ENCODE measurements around the gene PER1. TPM values are rescaled to one million over a fixed set of nuclear protein-coding genes. Genes with fewer than 3 reads are reported as not detected.
A peak's percentile ranks its signal among the peaks of the same experiment; 100 is the strongest.

Gene PER1
- total and polyA plus RNA-seq, 2 of the 8 experiments (the other 6 are each of a cell fraction or from before 2014, with no cell fraction given) = 9.6 to 38.0 TPM

DNA sequence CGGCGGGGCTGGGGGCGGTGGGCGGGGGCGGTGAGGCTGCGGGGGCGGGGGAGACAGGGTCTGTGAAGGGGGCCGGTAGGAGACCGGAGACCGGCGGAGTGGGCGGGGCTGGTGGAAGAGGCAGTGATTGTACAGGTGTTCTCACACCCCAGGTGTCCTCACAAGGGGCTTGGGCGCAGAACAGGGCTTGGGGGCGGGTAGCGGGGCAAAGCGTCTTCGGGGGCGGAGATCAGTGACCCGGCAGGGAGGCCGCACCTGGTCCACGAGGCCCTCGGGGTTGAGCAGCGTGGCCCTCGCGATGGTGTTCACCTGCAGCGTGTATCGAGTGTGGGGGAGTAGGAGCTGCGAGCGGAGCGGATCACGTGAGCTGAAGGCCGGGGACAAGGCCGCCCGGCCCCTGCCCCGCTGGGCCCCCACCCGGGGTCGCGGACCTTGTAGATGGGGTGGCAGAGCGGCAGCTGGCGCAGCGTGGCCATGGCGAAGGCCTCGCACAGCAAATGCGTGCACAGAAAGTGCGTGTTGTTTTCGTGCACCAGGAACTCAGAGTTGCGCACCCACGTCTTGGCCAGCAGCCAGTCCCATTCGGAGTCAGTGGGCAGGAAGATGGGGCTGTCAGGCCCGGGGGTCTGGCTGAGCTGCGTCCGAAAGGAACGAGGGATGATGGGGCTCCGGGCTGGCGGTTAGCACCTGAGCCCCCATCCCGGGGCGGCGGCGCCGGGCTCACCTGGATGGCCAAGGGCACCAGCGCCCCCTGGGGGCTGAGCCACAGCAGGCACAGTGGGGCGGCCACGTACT, 42.3 kb downstream of the PER1 start (continued):
- TF ChIP-seq POU5F1 (IDR thresholded peaks at IDR 0.05; ENCODE audit: low read depth, low read length) (no peak), NANOG (IDR thresholded peaks at IDR 0.05; ENCODE audit: insufficient read depth, low read depth, low read length, poor library complexity, severe bottlenecking) (no peak), NRF1 (IDR thresholded peaks at IDR 0.05; ENCODE audit: low read depth, low read length) (no peak), YY1 (IDR thresholded peaks at IDR 0.05; ENCODE audit: low read depth, low read length) (peak; percentile 67)
- TF ChIP-seq, protein P1, sequence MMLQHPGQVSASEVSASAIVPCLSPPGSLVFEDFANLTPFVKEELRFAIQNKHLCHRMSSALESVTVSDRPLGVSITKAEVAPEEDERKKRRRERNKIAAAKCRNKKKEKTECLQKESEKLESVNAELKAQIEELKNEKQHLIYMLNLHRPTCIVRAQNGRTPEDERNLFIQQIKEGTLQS (IDR thresholded peaks at IDR 0.05; ENCODE audit: insufficient read depth, low read depth, low read length) = no peak
- TF ChIP-seq, protein P2, sequence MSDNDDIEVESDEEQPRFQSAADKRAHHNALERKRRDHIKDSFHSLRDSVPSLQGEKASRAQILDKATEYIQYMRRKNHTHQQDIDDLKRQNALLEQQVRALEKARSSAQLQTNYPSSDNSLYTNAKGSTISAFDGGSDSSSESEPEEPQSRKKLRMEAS (IDR thresholded peaks at IDR 0.05) = peak; percentile 64; the same call in 1 of the 2 replicates
- TF ChIP-seq, protein P3, sequence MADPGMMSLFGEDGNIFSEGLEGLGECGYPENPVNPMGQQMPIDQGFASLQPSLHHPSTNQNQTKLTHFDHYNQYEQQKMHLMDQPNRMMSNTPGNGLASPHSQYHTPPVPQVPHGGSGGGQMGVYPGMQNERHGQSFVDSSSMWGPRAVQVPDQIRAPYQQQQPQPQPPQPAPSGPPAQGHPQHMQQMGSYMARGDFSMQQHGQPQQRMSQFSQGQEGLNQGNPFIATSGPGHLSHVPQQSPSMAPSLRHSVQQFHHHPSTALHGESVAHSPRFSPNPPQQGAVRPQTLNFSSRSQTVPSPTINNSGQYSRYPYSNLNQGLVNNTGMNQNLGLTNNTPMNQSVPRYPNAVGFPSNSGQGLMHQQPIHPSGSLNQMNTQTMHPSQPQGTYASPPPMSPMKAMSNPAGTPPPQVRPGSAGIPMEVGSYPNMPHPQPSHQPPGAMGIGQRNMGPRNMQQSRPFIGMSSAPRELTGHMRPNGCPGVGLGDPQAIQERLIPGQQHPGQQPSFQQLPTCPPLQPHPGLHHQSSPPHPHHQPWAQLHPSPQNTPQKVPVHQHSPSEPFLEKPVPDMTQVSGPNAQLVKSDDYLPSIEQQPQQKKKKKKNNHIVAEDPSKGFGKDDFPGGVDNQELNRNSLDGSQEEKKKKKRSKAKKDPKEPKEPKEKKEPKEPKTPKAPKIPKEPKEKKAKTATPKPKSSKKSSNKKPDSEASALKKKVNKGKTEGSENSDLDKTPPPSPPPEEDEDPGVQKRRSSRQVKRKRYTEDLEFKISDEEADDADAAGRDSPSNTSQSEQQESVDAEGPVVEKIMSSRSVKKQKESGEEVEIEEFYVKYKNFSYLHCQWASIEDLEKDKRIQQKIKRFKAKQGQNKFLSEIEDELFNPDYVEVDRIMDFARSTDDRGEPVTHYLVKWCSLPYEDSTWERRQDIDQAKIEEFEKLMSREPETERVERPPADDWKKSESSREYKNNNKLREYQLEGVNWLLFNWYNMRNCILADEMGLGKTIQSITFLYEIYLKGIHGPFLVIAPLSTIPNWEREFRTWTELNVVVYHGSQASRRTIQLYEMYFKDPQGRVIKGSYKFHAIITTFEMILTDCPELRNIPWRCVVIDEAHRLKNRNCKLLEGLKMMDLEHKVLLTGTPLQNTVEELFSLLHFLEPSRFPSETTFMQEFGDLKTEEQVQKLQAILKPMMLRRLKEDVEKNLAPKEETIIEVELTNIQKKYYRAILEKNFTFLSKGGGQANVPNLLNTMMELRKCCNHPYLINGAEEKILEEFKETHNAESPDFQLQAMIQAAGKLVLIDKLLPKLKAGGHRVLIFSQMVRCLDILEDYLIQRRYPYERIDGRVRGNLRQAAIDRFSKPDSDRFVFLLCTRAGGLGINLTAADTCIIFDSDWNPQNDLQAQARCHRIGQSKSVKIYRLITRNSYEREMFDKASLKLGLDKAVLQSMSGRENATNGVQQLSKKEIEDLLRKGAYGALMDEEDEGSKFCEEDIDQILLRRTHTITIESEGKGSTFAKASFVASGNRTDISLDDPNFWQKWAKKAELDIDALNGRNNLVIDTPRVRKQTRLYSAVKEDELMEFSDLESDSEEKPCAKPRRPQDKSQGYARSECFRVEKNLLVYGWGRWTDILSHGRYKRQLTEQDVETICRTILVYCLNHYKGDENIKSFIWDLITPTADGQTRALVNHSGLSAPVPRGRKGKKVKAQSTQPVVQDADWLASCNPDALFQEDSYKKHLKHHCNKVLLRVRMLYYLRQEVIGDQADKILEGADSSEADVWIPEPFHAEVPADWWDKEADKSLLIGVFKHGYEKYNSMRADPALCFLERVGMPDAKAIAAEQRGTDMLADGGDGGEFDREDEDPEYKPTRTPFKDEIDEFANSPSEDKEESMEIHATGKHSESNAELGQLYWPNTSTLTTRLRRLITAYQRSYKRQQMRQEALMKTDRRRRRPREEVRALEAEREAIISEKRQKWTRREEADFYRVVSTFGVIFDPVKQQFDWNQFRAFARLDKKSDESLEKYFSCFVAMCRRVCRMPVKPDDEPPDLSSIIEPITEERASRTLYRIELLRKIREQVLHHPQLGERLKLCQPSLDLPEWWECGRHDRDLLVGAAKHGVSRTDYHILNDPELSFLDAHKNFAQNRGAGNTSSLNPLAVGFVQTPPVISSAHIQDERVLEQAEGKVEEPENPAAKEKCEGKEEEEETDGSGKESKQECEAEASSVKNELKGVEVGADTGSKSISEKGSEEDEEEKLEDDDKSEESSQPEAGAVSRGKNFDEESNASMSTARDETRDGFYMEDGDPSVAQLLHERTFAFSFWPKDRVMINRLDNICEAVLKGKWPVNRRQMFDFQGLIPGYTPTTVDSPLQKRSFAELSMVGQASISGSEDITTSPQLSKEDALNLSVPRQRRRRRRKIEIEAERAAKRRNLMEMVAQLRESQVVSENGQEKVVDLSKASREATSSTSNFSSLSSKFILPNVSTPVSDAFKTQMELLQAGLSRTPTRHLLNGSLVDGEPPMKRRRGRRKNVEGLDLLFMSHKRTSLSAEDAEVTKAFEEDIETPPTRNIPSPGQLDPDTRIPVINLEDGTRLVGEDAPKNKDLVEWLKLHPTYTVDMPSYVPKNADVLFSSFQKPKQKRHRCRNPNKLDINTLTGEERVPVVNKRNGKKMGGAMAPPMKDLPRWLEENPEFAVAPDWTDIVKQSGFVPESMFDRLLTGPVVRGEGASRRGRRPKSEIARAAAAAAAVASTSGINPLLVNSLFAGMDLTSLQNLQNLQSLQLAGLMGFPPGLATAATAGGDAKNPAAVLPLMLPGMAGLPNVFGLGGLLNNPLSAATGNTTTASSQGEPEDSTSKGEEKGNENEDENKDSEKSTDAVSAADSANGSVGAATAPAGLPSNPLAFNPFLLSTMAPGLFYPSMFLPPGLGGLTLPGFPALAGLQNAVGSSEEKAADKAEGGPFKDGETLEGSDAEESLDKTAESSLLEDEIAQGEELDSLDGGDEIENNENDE (IDR thresholded peaks at IDR 0.05; ENCODE audit: insufficient replicate concordance, low read length) = no peak
- TF ChIP-seq, protein P4, sequence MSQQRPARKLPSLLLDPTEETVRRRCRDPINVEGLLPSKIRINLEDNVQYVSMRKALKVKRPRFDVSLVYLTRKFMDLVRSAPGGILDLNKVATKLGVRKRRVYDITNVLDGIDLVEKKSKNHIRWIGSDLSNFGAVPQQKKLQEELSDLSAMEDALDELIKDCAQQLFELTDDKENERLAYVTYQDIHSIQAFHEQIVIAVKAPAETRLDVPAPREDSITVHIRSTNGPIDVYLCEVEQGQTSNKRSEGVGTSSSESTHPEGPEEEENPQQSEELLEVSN (IDR thresholded peaks at IDR 0.05) = peak; percentile 55; the same call in 1 of the 2 replicates

Data from H1 (cell line).